PC-3 (cell line): ENCODE results near the gene STAG1.

ENCODE experiments used
- EZH2 ChIP-seq: fragments of 300-600 bp; sonication (generic); IDR thresholded peaks from one replicate; pipeline ENCODE4 v1.6.1; 2017; ENCODE audit warnings: antibody characterized with exemption, mild to moderate bottlenecking, low read length; ENCODE audit not compliant: unreplicated experiment
- EZH2phosphoT487 ChIP-seq: fragments of 300-600 bp; sonication (generic); IDR thresholded peaks from 2 replicates; pipeline ENCODE4 v1.6.1; 2018; ENCODE audit warnings: mild to moderate bottlenecking, antibody characterized with exemption, low read length, borderline replicate concordance
- TF ChIP-seq, protein P1 (sequence below): fragments of 300-600 bp; sonication (generic); conservative IDR thresholded peaks from 2 replicates; pipeline ENCODE4 v1.5.1; 2017; ENCODE audit warnings: antibody characterized with exemption, low read depth, mild to moderate bottlenecking, low read length

DNA sequence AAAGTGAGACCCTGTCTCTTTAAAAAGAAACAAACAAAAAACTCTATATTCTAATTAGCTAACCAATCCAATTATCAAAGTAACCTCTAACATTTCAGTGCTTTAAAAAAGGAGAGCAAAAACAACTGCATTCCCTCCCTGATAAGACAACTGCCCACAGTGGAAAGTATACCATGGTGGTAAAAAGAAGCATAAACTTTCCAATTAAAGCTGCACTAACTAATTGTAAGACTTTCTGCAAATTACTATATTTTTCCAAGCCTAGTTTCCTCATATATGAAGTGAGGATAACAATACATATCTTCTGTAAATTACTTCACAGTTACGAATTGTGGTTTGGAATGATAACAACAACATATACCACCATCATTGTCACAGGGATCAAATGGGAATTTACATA is 35.5 kb downstream of the STAG1 start:
- no peak for TF ChIP-seq EZH2phosphoT487
- TF ChIP-seq, protein P1, sequence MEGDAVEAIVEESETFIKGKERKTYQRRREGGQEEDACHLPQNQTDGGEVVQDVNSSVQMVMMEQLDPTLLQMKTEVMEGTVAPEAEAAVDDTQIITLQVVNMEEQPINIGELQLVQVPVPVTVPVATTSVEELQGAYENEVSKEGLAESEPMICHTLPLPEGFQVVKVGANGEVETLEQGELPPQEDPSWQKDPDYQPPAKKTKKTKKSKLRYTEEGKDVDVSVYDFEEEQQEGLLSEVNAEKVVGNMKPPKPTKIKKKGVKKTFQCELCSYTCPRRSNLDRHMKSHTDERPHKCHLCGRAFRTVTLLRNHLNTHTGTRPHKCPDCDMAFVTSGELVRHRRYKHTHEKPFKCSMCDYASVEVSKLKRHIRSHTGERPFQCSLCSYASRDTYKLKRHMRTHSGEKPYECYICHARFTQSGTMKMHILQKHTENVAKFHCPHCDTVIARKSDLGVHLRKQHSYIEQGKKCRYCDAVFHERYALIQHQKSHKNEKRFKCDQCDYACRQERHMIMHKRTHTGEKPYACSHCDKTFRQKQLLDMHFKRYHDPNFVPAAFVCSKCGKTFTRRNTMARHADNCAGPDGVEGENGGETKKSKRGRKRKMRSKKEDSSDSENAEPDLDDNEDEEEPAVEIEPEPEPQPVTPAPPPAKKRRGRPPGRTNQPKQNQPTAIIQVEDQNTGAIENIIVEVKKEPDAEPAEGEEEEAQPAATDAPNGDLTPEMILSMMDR = no peak
- no peak for TF ChIP-seq EZH2
